Measurements from ENCODE around the gene SHH.

Gene SHH

GRCh38 chr7:155793720-155794119 is 18.5 kb downstream of the SHH start:
- no peak overlapping the region for H3K4me3 ChIP-seq (ENCODE audit: low read depth, low read length)
- in situ Hi-C loops (cut with HindIII; ENCODE audit: low sequenced_read_pairs), result no loop called here
- TF ChIP-seq CTCF (IDR thresholded peaks at IDR 0.05; ENCODE audit: low read depth, low read length), result no peak
- no peak for DNase-seq (ENCODE audit: low read depth, low spot score)

GRCh38 chr7:155792999-155793560 is 19.2 kb downstream of the SHH start:
- no peak overlapping the region for H3K4me3 ChIP-seq (ENCODE audit: low read depth, low read length)
- no peak for DNase-seq (ENCODE audit: low read depth, low spot score)
- no peak for TF ChIP-seq CTCF (IDR thresholded peaks at IDR 0.05; ENCODE audit: low read depth, low read length)
- in situ Hi-C loops (cut with HindIII; ENCODE audit: low sequenced_read_pairs), result no loop called here

GRCh38 chr7:155792315-155792960 is 19.8 kb downstream of the SHH start:
- H3K4me3 ChIP-seq (ENCODE audit: low read depth, low read length), result no peak overlapping the region
- no peak for DNase-seq (ENCODE audit: low read depth, low spot score)
- in situ Hi-C loops (cut with HindIII; ENCODE audit: low sequenced_read_pairs), result no loop called here
- TF ChIP-seq CTCF (IDR thresholded peaks at IDR 0.05; ENCODE audit: low read depth, low read length), result no peak

- no peak overlapping the region for H3K4me3 ChIP-seq (ENCODE audit: low read depth, low read length)
- DNase-seq (ENCODE audit: low read depth, low spot score), result no peak
- in situ Hi-C loops (cut with HindIII; ENCODE audit: low sequenced_read_pairs), result no loop called here
- no peak for TF ChIP-seq CTCF (IDR thresholded peaks at IDR 0.05; ENCODE audit: low read depth, low read length)
Measured at GRCh38 chr7:155791836-155792235, 20.4 kb downstream of the SHH start.

- no peak overlapping the region for H3K4me3 ChIP-seq (ENCODE audit: low read depth, low read length)
- in situ Hi-C loops (cut with HindIII; ENCODE audit: low sequenced_read_pairs), result no loop called here
- TF ChIP-seq CTCF (IDR thresholded peaks at IDR 0.05; ENCODE audit: low read depth, low read length), result no peak
Measured at GRCh38 chr7:155791214-155791737, 21.0 kb downstream of the SHH start.

GRCh38 chr7:155790666-155791065 is 21.6 kb downstream of the SHH start:
- TF ChIP-seq CTCF (IDR thresholded peaks at IDR 0.05; ENCODE audit: low read depth, low read length), result no peak
- H3K4me3 ChIP-seq (ENCODE audit: low read depth, low read length), result no peak overlapping the region
- in situ Hi-C loops (cut with HindIII; ENCODE audit: low sequenced_read_pairs), result no loop called here
- no peak for DNase-seq (ENCODE audit: low read depth, low spot score)

More at GRCh38 chr7:155791214-155791737, 21.0 kb downstream of the SHH start:
- no peak for DNase-seq (ENCODE audit: low read depth, low spot score)
